ENCODE results near the gene CEP164. TPM values are rescaled to one million over a fixed set of nuclear protein-coding genes. Genes with fewer than 3 reads are reported as not detected.
"Not testable (repeated sequence)": the region's sequence is repeated elsewhere in the genome, so short reads cannot be mapped to it uniquely, and the experiment has no call there.

Gene CEP164
- total RNA-seq, 1 donor from 2014 or later, result 49.3 TPM

- DNase-seq (ENCODE audit: low spot score), result no peak
Observed at GRCh38 chr11:117305145-117305544, 22.5 kb upstream of the CEP164 start.

GRCh38 chr11:117309310-117309709, 18.3 kb upstream of the CEP164 start:
- DNase-seq (ENCODE audit: low spot score), result no peak

GRCh38 chr11:117313091-117313490, 14.6 kb upstream of the CEP164 start:
- DNase-seq (ENCODE audit: low spot score), result no peak

- DNase-seq (ENCODE audit: low spot score), result no peak
Observed at GRCh38 chr11:117313828-117314768, 13.6 kb upstream of the CEP164 start.

GRCh38 chr11:117314840-117315239, 12.8 kb upstream of the CEP164 start:
- no peak for DNase-seq (ENCODE audit: low spot score)

- no peak for DNase-seq (ENCODE audit: low spot score)
Observed at GRCh38 chr11:117315285-117316196, 12.1 kb upstream of the CEP164 start.

GRCh38 chr11:117316197-117316961, 11.3 kb upstream of the CEP164 start, which contains the start of gene BACE1:
Gene BACE1 (minus strand): TSS chr11:117316256. CDS start chr11:117315795, 461 bp downstream.
- DNase-seq (ENCODE audit: low spot score), result peak; percentile 82

- DNase-seq (ENCODE audit: low spot score), result no peak
Observed at GRCh38 chr11:117318738-117319137, 8.9 kb upstream of the CEP164 start.

- DNase-seq (ENCODE audit: low spot score), result no peak
Observed at GRCh38 chr11:117319214-117319840, 8.3 kb upstream of the CEP164 start.

GRCh38 chr11:117327255-117327566, 443 bp upstream of the CEP164 start:
- DNase-seq (ENCODE audit: low spot score), result not testable (repeated sequence)

GRCh38 chr11:117328375-117329010, 839 bp downstream of the CEP164 start:
- peak; percentile 47 for DNase-seq (ENCODE audit: low spot score)

- no peak for DNase-seq (ENCODE audit: low spot score)
Observed at GRCh38 chr11:117332843-117333242, 5.2 kb downstream of the CEP164 start.

- DNase-seq (ENCODE audit: low spot score), result no peak
Observed at GRCh38 chr11:117333917-117334316, 6.3 kb downstream of the CEP164 start.

GRCh38 chr11:117334896-117335295, 7.2 kb downstream of the CEP164 start:
- no peak for DNase-seq (ENCODE audit: low spot score)

GRCh38 chr11:117335399-117335798, 7.7 kb downstream of the CEP164 start:
- DNase-seq (ENCODE audit: low spot score), result no peak

GRCh38 chr11:117337076-117337475, 9.4 kb downstream of the CEP164 start:
- no peak for DNase-seq (ENCODE audit: low spot score)

GRCh38 chr11:117345039-117345438, 17.4 kb downstream of the CEP164 start:
- DNase-seq (ENCODE audit: low spot score), result no peak

- no peak for DNase-seq (ENCODE audit: low spot score)
Observed at GRCh38 chr11:117354550-117354949, 26.9 kb downstream of the CEP164 start.

GRCh38 chr11:117356126-117356890, 28.7 kb downstream of the CEP164 start:
- DNase-seq (ENCODE audit: low spot score), result no peak

GRCh38 chr11:117361432-117361831, 33.8 kb downstream of the CEP164 start:
- DNase-seq (ENCODE audit: low spot score), result no peak

Data from ureter (tissue), 1 donor.